NCI-H510A (cell line): ENCODE data around the gene TSPAN8.
"Not testable (repeated sequence)": the region's sequence is repeated elsewhere in the genome, so short reads cannot be mapped to it uniquely, and the experiment has no call there.

Experiments
- DNase-seq: peaks from one replicate; lab custom pipeline; 2025; lab: John Stamatoyannopoulos, UW

The TSPAN8 gene

DNA sequence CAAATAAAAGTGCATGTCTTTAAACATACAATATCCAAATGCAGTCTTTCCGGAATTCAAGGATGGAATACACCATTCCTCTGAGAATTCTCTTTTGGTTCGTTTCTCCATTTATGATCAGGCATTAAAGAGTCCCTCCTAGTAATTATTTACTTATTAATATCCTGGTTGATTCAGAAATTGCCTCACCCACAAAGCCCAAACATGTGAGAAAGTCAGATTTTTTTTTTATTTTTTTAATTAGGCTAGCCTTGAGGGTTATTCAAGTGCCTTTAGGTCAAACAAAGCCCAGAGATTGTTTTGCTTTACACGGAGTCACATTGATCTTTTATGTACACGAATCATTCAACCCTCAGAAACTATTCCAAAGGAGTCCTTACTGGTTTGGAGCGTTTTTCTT is 6.4 kb upstream of the TSPAN8 start:
- no peak for DNase-seq

- DNase-seq: no peak
Measured at GRCh38 chr12:71162832-71163763, 5.3 kb upstream of the TSPAN8 start.

- DNase-seq: no peak
Measured at GRCh38 chr12:71161591-71161990, 3.8 kb upstream of the TSPAN8 start.

GRCh38 chr12:71160585-71160984 is 2.8 kb upstream of the TSPAN8 start:
- no peak for DNase-seq

GRCh38 chr12:71159878-71160277 is 2.1 kb upstream of the TSPAN8 start:
- DNase-seq: no peak

GRCh38 chr12:71159264-71159663 is 1.5 kb upstream of the TSPAN8 start:
- no peak for DNase-seq

DNA sequence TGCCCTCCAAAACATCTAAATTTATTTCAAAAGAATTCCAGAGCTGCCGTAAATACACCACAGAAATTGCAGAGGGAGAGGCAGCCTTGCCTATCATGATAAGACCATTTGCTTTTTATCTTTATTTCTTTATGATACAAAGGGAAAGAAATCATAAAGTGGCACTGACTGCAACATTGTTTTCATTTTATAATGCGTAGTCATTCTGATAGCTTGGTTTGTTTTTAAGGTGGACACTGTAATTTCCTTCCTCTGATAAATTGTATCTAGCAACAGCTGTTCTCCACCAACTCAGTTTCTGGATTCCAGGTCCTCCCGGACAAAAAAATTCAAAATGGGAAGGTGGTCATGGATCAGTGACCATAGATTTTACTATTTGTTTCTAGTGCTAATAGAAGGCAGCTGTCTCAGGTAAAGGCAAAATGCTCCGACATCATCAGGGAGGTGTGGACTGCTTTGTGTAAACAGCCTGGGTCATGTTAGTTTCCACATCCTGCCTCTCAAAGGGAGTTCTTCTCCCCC is 623 bp upstream of the TSPAN8 start:
- peak; percentile 58 for DNase-seq

GRCh38 chr12:71155225-71155624 is 2.6 kb downstream of the TSPAN8 start:
- DNase-seq: no peak

- DNase-seq: no peak
Measured at GRCh38 chr12:71152851-71153250, 4.9 kb downstream of the TSPAN8 start.

GRCh38 chr12:71150041-71150440 is 7.8 kb downstream of the TSPAN8 start:
- DNase-seq: not testable (repeated sequence)

DNA sequence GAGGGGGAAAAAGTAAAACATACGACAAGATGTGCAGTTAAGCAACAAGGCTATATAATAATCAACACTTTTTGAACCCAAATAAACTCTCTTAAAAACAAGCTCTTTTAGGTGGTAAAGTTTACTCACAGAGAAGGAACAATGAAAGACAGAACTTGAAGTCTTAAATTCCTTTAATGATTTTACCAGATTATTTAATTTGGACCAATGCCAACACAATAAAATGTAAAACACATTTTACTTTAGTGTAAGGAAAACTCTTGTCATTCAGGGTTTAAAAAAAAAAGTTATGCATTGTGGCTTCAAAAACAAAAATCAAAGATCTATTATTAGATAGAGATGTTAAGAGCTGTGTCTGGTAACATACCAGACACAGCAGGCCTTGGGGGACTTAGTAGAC is 13.1 kb downstream of the TSPAN8 start:
- DNase-seq: no peak

DNA sequence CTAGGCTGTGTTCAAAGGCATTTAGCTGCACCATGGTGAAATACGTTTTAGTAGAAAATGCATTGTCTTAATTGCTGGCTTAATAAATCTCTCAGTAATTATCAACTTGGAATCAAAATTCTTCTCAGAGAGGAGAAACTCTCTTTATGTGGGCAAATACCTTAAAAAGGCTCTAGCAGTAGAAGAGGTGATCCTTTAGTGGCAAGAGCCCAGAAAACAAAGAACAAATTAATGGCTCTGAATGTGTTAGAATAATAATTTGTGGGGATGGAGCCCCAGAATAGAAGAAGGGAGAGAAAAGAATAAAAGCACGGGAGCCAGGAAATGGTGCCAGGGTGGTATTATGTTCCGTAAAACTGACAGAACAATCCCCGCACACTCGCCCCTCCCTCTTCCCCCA is 14.8 kb downstream of the TSPAN8 start:
- DNase-seq: no peak

DNA sequence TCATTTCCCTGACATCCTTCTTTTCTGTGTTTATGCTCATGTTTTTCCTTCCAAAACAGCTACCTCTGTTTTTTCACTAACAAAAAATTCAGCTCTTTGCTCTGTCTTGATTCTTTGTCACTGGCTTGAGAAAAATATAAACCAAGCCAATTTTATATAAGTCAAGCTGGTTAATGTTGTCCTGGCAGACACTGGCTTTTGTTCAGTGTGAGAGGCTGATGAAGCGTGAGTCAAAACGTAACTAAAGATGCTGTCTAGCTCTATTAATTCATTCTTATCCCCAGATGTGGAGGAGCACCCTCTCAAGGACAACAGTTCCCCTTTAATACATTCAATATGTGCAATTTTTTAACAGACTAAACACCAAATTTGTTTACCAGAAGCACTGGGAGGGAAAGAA is 15.8 kb downstream of the TSPAN8 start:
- no peak for DNase-seq

- no peak for DNase-seq
Measured at GRCh38 chr12:71141378-71141926, 16.3 kb downstream of the TSPAN8 start.

DNA sequence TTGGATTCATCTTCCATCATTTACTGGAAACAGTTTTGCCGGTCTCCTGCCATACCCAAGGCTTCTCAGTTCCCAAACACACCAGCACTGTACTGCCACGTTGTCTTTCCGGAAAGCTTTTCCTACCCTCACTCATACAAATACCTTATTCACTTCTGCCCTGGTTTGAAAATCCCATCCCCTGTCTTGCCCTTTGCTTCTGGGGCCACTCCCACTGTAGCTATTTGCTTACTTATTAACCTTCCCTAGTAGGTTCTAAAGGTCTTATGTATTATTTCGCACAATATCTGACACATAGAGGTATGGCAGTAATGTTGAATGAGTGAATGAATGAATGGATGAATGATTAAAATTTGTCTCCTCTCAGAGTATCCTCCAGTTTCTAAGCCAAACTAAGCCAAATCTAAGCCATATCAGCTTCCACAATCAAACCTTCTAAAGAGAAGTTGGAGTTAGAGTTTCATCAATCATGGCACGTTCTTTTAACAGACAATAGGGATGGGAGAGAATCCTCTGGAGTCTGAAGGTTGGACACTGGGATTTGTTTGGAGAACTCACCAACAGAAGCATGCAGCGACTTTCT is 18.6 kb downstream of the TSPAN8 start:
- no peak for DNase-seq

GRCh38 chr12:71138011-71138410 is 19.8 kb downstream of the TSPAN8 start:
- DNase-seq: no peak

DNA sequence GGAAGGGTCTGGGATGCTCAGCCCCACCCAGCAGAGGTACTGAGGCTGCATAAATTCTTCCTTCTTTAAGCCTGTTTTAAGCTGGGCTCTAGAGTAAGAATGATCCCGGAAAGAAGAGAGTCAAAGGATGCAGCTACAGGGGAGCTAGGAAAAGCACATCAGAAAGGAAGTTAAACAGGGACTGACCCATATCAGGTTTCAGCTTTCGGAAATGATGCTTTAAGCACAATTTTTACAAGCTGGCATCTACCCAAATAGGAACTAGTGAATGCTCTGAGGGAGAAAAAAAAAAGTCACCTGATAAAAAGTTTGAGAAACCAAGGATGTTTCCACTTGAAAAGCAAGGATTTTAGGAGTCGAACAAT is 22.0 kb downstream of the TSPAN8 start:
- no peak for DNase-seq

- DNase-seq: no peak
Measured at GRCh38 chr12:71135077-71135811, 22.6 kb downstream of the TSPAN8 start.

GRCh38 chr12:71134405-71134804 is 23.4 kb downstream of the TSPAN8 start:
- DNase-seq: no peak

DNA sequence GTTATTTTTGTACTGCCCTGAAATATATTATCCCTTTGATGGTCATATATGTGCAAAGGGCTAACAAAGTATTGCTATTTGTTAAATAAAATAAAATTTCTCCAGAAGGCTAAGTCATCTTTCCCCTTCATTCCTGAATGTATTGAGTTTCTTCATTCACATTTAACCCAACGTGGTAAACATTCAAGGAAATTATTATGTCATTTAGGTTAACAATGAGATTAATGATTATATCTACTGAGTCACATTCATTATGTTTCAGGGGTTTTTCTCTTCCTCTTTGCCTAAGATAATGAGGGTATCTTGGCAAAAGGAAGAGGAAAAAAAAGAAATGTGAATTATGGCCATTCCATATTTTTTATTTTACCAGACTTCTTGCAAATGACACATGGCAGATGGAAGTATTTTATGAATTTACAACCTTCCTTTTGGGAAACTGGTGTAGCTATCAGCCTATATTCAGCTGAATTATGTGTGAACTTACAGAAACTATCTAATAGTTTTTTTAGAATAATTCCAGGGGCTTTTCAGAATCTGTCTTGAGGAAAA is 27.2 kb downstream of the TSPAN8 start:
- DNase-seq: no peak

- DNase-seq: no peak
Measured at GRCh38 chr12:71129364-71129763, 28.4 kb downstream of the TSPAN8 start.

DNA sequence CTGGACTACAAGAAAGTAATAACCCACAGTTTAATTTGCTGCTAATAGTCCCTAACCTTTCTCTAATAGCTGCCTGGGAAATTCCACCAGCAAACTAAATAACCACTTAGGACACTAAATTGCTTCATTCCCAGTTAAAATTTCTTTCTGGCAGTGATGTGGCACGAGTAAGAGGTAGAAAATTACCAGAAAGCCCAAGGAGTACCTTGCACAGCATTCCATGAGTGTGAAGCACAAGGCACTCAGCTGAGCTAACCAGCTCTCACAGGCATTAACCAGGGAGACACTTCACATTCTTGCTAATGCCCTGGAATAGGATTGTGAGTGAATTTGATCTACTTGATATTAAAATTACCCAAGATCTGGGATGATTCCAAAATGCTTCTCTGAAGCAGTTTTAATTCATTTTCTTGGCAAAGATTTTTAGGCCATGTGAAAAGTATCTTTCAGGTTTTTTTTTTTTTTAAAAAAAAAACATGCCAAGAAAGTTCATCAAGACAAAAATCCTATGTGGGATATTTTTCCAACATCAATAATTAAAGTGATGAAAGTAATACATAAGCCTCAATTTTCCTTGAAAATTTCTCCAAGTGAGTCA is 29.5 kb downstream of the TSPAN8 start:
- no peak for DNase-seq
